Measurements from ENCODE around the gene EML5. TPM values are rescaled to one million over a fixed set of nuclear protein-coding genes. Genes with fewer than 3 reads are reported as not detected.

Gene EML5
- total and polyA plus RNA-seq, 2 donors (not counting 1 experiment from before 2014, with no cell fraction given) = 0.10 to 0.66 TPM

DNA sequence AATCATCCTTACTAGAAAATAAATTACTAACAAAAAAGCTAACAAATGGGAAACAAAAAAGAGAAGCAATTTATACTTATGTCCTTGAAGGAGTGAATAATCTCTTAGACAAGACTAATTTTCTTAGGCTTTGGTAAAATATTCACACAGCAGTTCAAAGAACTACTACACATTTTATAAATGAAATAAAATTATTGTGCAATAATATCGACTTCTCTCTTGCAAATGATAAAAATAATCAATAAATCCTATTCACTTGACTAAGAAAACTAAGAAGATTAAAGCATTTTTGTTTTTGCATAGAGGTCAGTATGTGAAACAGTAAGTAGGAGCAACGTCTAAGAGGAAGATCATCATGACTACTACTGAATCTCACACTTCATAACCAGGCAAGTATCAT is 82.0 kb downstream of the EML5 start:
- Histone ChIP-seq H3K4me2 (ENCODE audit: extremely low read depth, insufficient read depth, low read length) (no peak overlapping the region), H3K36me3 (ENCODE audit: control insufficient read depth, insufficient read depth, low read length) (no peaks in the 10 kb centered on the region), H3K27me3 (ENCODE audit: control insufficient read depth, insufficient read depth, low read length) (no peaks in the 10 kb centered on the region), H3K4me1 (ENCODE audit: control insufficient read depth, extremely low read depth, insufficient read depth, low read length) (no peaks in the 10 kb centered on the region), H3K9ac (ENCODE audit: insufficient read depth, low read length) (no peak overlapping the region), H3K27ac (ENCODE audit: insufficient read depth, low read length) (no peak overlapping the region), H3K4me3 (replicated peaks in 1 of 4; ENCODE audit: control extremely low read depth in 1 of 4, insufficient read depth in 1 of 4, low read depth in 3 of 4, low read length in 4 of 4) (no peak overlapping the region), H3K79me2 (ENCODE audit: control insufficient read depth, insufficient read depth, low read length) (no peaks in the 10 kb centered on the region), H2AFZ (ENCODE audit: low read length) (no peak overlapping the region), H4K20me1 (ENCODE audit: control insufficient read depth, extremely low read depth, insufficient read depth, low read length) (no peaks in the 10 kb centered on the region), H3K9me3 (ENCODE audit: control insufficient read depth, insufficient read depth, low read depth, low read length) (no peaks in the 10 kb centered on the region)
- TF ChIP-seq, protein P1, sequence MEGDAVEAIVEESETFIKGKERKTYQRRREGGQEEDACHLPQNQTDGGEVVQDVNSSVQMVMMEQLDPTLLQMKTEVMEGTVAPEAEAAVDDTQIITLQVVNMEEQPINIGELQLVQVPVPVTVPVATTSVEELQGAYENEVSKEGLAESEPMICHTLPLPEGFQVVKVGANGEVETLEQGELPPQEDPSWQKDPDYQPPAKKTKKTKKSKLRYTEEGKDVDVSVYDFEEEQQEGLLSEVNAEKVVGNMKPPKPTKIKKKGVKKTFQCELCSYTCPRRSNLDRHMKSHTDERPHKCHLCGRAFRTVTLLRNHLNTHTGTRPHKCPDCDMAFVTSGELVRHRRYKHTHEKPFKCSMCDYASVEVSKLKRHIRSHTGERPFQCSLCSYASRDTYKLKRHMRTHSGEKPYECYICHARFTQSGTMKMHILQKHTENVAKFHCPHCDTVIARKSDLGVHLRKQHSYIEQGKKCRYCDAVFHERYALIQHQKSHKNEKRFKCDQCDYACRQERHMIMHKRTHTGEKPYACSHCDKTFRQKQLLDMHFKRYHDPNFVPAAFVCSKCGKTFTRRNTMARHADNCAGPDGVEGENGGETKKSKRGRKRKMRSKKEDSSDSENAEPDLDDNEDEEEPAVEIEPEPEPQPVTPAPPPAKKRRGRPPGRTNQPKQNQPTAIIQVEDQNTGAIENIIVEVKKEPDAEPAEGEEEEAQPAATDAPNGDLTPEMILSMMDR (conservative IDR thresholded peaks at IDR 0.05 in 1 of 2, IDR thresholded peaks at IDR 0.05 in 1 of 2; ENCODE audit: low read depth in 1 of 2, low read length in 2 of 2) = no peak
- TF ChIP-seq EZH2 (IDR thresholded peaks at IDR 0.05; ENCODE audit: low read length, missing control alignments) = no peak
- no peak for DNase-seq (ENCODE audit: low read depth in 2 of 2)

DNA sequence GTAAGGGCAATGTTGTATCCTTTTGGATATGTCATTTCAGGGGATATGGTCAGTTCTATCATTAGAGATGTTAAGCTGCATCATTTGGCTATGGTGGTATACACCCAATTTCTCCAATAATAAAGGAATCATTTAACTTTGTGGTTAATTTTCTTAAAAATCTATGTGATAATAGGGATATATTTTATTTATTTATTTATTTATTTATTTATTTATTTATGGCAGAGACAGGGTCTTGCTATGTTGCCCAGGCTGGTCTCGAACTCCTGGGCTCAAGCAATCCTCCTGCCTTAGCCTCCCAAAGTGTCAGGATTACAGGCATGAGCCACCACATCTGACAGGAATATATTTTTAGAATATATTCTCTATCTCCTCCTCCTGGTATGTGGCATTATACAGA is 85.7 kb downstream of the EML5 start:
- Histone ChIP-seq H3K9me3 (ENCODE audit: control insufficient read depth, insufficient read depth, low read depth, low read length) (no peaks in the 10 kb centered on the region), H4K20me1 (ENCODE audit: control insufficient read depth, extremely low read depth, insufficient read depth, low read length) (no peaks in the 10 kb centered on the region), H3K4me1 (ENCODE audit: control insufficient read depth, extremely low read depth, insufficient read depth, low read length) (no peaks in the 10 kb centered on the region), H2AFZ (ENCODE audit: low read length) (no peak overlapping the region), H3K36me3 (ENCODE audit: control insufficient read depth, insufficient read depth, low read length) (no peaks in the 10 kb centered on the region), H3K4me2 (ENCODE audit: extremely low read depth, insufficient read depth, low read length) (no peak overlapping the region), H3K4me3 (replicated peaks in 1 of 4; ENCODE audit: control extremely low read depth in 1 of 4, insufficient read depth in 1 of 4, low read depth in 3 of 4, low read length in 4 of 4) (no peak overlapping the region), H3K79me2 (ENCODE audit: control insufficient read depth, insufficient read depth, low read length) (no peaks in the 10 kb centered on the region), H3K9ac (ENCODE audit: insufficient read depth, low read length) (no peak overlapping the region), H3K27ac (ENCODE audit: insufficient read depth, low read length) (no peak overlapping the region), H3K27me3 (ENCODE audit: control insufficient read depth, insufficient read depth, low read length) (no peaks in the 10 kb centered on the region)
- DNase-seq (ENCODE audit: low read depth in 2 of 2) = no peak
- no peak for TF ChIP-seq EZH2 (IDR thresholded peaks at IDR 0.05; ENCODE audit: low read length, missing control alignments)
- TF ChIP-seq, protein P1 (conservative IDR thresholded peaks at IDR 0.05 in 1 of 2, IDR thresholded peaks at IDR 0.05 in 1 of 2; ENCODE audit: low read depth in 1 of 2, low read length in 2 of 2) = no peak

DNA sequence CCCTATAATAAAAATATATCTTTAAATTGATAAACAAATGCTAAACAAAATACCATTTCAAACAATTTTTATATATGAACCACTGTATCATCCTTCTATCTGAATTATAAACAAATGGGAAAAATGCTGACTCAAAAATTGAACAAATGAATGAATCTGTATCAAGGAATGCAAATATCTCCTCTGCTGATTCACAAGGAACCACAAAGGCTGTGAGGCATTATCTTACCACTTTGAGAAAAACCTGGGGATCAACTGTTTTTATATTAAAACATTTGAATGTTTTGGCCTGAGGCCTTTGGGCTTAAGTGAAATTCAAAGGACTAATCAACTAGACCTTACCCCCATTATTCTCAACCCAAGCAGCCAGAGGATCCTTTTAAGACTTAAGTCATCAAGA is 86.3 kb downstream of the EML5 start:
- TF ChIP-seq, protein P1 (conservative IDR thresholded peaks at IDR 0.05 in 1 of 2, IDR thresholded peaks at IDR 0.05 in 1 of 2; ENCODE audit: low read depth in 1 of 2, low read length in 2 of 2) = no peak
- TF ChIP-seq EZH2 (IDR thresholded peaks at IDR 0.05; ENCODE audit: low read length, missing control alignments) = no peak
- Histone ChIP-seq H3K9me3 (ENCODE audit: control insufficient read depth, insufficient read depth, low read depth, low read length) (no peaks in the 10 kb centered on the region), H3K27me3 (ENCODE audit: control insufficient read depth, insufficient read depth, low read length) (no peaks in the 10 kb centered on the region)

More for the DNA sequence above, 86.3 kb downstream of the EML5 start:
- no peak overlapping the region for H2AFZ ChIP-seq (ENCODE audit: low read length)
- no peak overlapping the region for H3K9ac ChIP-seq (ENCODE audit: insufficient read depth, low read length)
- H3K4me1 ChIP-seq (ENCODE audit: control insufficient read depth, extremely low read depth, insufficient read depth, low read length) = no peaks in the 10 kb centered on the region
- H3K4me3 ChIP-seq (replicated peaks in 1 of 4; ENCODE audit: control extremely low read depth in 1 of 4, insufficient read depth in 1 of 4, low read depth in 3 of 4, low read length in 4 of 4) = no peak overlapping the region
- no peak overlapping the region for H3K27ac ChIP-seq (ENCODE audit: insufficient read depth, low read length)
- H3K79me2 ChIP-seq (ENCODE audit: control insufficient read depth, insufficient read depth, low read length) = no peaks in the 10 kb centered on the region
- DNase-seq (ENCODE audit: low read depth in 2 of 2) = peak in 1 of 2 donors; percentile 55
- H3K36me3 ChIP-seq (ENCODE audit: control insufficient read depth, insufficient read depth, low read length) = no peaks in the 10 kb centered on the region
- H3K4me2 ChIP-seq (ENCODE audit: extremely low read depth, insufficient read depth, low read length) = no peak overlapping the region
- H4K20me1 ChIP-seq (ENCODE audit: control insufficient read depth, extremely low read depth, insufficient read depth, low read length) = no peaks in the 10 kb centered on the region
